Coronary artery (tissue), 2 donors: ENCODE measurements around the gene WDR17.

ENCODE experiments used
- DNase-seq: peaks from one replicate; pipeline ENCODE4 v3.0.0-alpha.2; 2017; ENCODE audit warnings: low spot score
- H3K27ac ChIP-seq, 2 donors: fragments of 200-600 bp; sonication (generic); one replicate each; pipeline ENCODE4 v1.5.1; 2016 to 2019
- H3K4me3 ChIP-seq: fragments of 200-600 bp; sonication (generic); 2 replicates; pipeline ENCODE4 v1.5.1; 2016; ENCODE audit warnings: mild to moderate bottlenecking, moderate library complexity
- TF ChIP-seq, protein P1 (sequence below): fragments of 200-600 bp; sonication (generic); IDR thresholded peaks from one replicate; pipeline ENCODE4 v1.5.1; 2019; ENCODE audit warnings: antibody characterized with exemption

WDR17 gene

DNA sequence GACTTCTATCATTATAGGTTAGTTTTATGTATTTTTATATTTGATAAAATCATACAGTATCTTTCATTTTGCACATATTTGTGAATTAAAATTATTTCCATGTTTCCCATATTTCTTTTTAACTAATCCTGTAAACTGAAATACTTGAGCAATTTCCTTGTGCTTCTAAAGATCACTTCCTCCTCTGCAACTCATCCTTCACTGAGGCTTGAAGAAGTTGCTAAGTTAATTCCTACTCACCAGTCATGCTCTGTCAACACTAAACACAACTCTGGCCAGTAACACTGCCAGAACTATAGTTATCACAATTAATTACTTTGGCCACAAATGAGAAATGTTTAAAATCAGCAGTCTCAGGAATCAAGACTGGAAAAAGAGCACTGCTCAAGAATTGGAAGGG, 123.0 kb downstream of the WDR17 start:
- TF ChIP-seq, protein P1, sequence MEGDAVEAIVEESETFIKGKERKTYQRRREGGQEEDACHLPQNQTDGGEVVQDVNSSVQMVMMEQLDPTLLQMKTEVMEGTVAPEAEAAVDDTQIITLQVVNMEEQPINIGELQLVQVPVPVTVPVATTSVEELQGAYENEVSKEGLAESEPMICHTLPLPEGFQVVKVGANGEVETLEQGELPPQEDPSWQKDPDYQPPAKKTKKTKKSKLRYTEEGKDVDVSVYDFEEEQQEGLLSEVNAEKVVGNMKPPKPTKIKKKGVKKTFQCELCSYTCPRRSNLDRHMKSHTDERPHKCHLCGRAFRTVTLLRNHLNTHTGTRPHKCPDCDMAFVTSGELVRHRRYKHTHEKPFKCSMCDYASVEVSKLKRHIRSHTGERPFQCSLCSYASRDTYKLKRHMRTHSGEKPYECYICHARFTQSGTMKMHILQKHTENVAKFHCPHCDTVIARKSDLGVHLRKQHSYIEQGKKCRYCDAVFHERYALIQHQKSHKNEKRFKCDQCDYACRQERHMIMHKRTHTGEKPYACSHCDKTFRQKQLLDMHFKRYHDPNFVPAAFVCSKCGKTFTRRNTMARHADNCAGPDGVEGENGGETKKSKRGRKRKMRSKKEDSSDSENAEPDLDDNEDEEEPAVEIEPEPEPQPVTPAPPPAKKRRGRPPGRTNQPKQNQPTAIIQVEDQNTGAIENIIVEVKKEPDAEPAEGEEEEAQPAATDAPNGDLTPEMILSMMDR, result no peak
- no peak overlapping the region for H3K27ac ChIP-seq
- DNase-seq, result no peak
- H3K4me3 ChIP-seq, result no peak overlapping the region

DNA sequence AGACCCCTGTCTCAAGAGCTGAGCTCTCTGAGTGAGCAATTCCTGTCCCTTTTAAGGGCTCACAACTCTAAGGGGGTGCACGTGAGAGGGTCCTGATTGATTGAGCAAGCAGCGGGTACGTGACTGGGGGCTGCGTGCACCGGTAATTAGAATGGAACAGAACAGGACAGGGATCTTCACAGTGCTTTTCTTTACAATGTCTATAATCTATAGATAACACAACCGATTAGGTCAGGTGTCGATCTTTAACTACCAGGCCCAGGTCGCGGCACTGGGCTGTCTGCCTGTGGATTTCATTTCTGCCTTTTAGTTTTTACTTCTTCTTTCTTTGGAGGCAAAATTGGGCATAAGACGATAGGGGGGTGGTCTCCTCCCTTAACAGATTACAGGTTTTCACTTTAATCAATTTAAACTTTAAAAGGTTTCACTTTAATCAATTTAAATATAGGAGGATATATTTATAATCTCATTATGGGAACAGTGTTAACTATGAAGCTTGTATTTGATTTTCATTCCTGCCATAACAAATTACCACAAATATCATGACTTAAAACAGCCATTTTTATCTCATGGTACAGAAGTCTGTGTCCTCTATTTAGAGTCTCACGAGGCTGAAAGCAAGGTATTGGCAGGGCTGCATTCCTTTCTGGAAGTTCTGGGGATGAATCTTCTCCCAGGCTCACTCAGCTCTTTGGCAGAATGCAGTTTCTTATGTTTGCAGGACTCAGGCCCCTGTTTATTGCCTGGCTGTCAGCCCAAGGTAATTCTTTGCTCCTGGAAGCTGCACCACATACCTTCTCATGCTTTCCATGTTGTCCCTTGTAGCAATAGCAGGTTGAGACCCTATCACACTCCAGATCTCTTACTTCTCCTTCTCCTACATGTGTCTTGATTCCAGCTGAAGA, 124.5 kb downstream of the WDR17 start:
- Histone ChIP-seq H3K4me3 (no peak overlapping the region), H3K27ac (no peak overlapping the region)
- TF ChIP-seq, protein P1, result no peak
- DNase-seq, result no peak

- TF ChIP-seq, protein P1, result no peak
- H3K4me3 ChIP-seq, result no peak overlapping the region
- no peak overlapping the region for H3K27ac ChIP-seq
Observed at GRCh38 chr4:176191974-176192373, 126.3 kb downstream of the WDR17 start.

DNA sequence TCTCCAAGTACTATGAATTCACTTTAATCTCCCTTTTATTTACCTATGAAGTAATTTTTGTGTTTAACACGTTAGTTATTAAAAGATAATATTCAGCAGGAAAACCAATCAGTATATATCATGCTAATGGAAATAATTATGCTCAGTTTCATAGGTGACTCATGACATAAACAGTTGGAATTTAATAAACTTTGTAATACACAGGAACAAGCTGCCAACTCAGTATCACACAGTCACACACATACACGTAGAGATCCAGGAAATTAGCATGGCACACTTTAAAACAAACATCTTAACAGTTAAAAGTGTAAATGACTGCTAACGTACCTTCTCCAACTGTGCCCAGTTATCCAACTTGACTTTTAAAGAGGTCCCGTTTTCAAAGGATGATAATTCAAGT, 127.5 kb downstream of the WDR17 start:
- no peak overlapping the region for H3K27ac ChIP-seq
- DNase-seq, result no peak
- TF ChIP-seq, protein P1, result no peak
- H3K4me3 ChIP-seq, result no peak overlapping the region

More at GRCh38 chr4:176191974-176192373, 126.3 kb downstream of the WDR17 start:
- no peak for DNase-seq

DNA sequence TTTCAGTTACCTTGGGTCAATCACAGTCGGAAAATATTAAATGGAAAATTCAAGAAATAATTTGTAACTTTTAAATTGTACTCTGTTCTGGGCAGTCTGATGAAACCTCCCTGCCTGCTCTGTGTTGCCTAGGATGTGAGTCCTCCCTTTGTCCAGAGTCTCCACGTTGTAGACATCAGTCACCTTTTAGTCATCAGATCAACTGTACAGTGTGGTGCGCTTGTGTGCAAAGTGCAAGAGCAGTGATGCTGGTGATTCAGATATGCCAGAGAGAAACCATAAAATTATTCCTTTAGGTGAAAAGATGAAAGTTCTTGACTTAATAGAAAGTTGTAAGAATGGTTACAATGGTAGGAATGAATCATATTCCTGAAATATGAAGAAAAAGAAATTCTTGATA, 128.3 kb downstream of the WDR17 start:
- Histone ChIP-seq H3K4me3 (no peak overlapping the region), H3K27ac (no peak overlapping the region)
- TF ChIP-seq, protein P1, result no peak
- no peak for DNase-seq

- DNase-seq, result peak; percentile 93
- Histone ChIP-seq H3K4me3 (peak within 1 kb of the TSS; percentile 76), H3K27ac (peak within 1 kb of the TSS; percentile 58 to 68)
- TF ChIP-seq, protein P1, result no peak
Observed at GRCh38 chr4:176195184-176195978, 129.7 kb downstream of the WDR17 start, which contains the start of gene SPATA4. TSS of gene SPATA4 (minus strand) at chr4:176195585. CDS start at chr4:176195562, 23 bp downstream.
